HL-60 (cell line): ENCODE data around the gene GPR161.
A peak's percentile ranks its signal among the peaks of the same experiment; 100 is the strongest.

Experiments
- DNase-seq, 2 experiments: peaks; one replicate each; pipeline ENCODE4 v3.0.0-alpha.2; 2010 to 2020; ENCODE audit warnings: low read depth in 1 of 2, low spot score in 1 of 2
- H3K27ac ChIP-seq: fragments of 250-450 bp; sonication (Bioruptor Pico); replicated peaks from 2 replicates; pipeline ENCODE4 v1.5.1; 2020; ENCODE audit warnings: mild to moderate bottlenecking, moderate library complexity
- H3K27me3 ChIP-seq: fragments of 250-450 bp; sonication (Bioruptor Pico); 2 replicates; pipeline ENCODE4 v1.5.1; 2021; ENCODE audit warnings: mild to moderate bottlenecking, moderate library complexity; ENCODE audit not compliant: insufficient read depth, poor library complexity, severe bottlenecking
- H3K4me3 ChIP-seq: replicated peaks from 2 replicates; pipeline ENCODE4 v1.5.1; 2011; ENCODE audit warnings: mild to moderate bottlenecking, control low read depth, low read length; ENCODE audit not compliant: insufficient read depth
- CTCF ChIP-seq: IDR thresholded peaks from one replicate; pipeline ENCODE4 v1.5.1; 2011; ENCODE audit warnings: low read length, control low read depth, inconsistent platforms; ENCODE audit not compliant: insufficient read depth
- GABPA ChIP-seq: IDR thresholded peaks from 2 replicates; pipeline ENCODE4 v1.6.1; 2012; ENCODE audit warnings: low read depth
- POLR2AphosphoS5 ChIP-seq: IDR thresholded peaks from 2 replicates; pipeline ENCODE4 v1.6.1; 2012; ENCODE audit warnings: low read depth
- REST ChIP-seq: IDR thresholded peaks from 2 replicates; pipeline ENCODE4 v1.6.1; 2012; ENCODE audit warnings: low read depth; ENCODE audit not compliant: insufficient replicate concordance
- SPI1 ChIP-seq: IDR thresholded peaks from 2 replicates; pipeline ENCODE4 v1.6.1; 2012; ENCODE audit warnings: low read depth, mild to moderate bottlenecking, borderline replicate concordance

GPR161 gene

GRCh38 chr1:168054117-168054516, 82.6 kb downstream of the GPR161 start:
- no peaks in the 10 kb centered on the region for H3K27me3 ChIP-seq
- H3K4me3 ChIP-seq = no peak overlapping the region
- peak in 1 of 2 experiments; percentile 61 for DNase-seq
- peak overlapping the region; percentile 38 for H3K27ac ChIP-seq
- TF ChIP-seq SPI1 (peak; percentile 57; the same call in 1 of the 2 replicates), GABPA (no peak), POLR2AphosphoS5 (no peak)

DNA sequence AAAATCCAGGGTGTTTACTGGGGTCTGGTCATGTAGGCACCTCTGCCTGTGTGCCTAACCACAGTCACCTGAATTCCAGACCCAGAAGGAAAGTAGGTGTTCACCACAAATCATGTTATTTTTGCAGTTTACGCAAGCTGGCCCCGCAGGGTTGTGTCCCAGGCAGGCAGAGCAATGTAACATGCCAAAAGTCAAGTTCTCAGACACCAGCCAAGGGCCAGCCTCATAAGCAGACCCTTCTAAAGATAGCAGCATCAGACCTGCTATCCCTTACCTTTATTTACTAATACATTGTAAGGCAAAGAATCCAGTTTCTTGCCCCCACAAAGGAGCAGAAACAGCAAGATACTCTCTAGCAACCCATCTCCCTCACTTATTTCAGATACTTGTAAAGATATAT, 83.0 kb downstream of the GPR161 start:
- H3K4me3 ChIP-seq = no peak overlapping the region
- DNase-seq = peak in 1 of 2 experiments; percentile 10
- peak overlapping the region; percentile 38 for H3K27ac ChIP-seq
- TF ChIP-seq REST = no peak
- TF ChIP-seq CTCF = no peak
- TF ChIP-seq POLR2AphosphoS5 = no peak
- TF ChIP-seq GABPA = no peak
- no peak for TF ChIP-seq SPI1
- no peaks in the 10 kb centered on the region for H3K27me3 ChIP-seq

DNA sequence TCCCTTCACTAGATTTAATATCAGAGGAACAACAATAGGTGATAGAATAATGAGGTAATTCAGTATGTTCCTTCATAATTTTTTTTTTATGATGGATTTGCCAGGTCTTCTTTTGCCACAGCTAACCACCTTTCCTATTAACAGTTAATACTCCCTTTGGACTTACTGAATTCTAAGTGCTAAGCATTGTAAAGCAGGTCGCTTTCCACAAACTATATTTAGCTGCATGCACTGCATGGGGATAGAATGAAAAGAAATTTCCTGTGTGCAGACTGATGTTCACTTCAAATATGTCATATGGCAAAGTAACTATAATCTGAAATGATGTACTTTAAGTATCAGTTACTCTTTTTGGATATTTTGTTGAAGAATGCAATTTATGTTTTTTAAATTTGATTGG, 85.8 kb downstream of the GPR161 start:
- no peak for TF ChIP-seq REST
- TF ChIP-seq CTCF = no peak
- no peak for TF ChIP-seq GABPA
- no peak for TF ChIP-seq SPI1
- no peak for TF ChIP-seq POLR2AphosphoS5
- H3K27me3 ChIP-seq = no peaks in the 10 kb centered on the region
- H3K27ac ChIP-seq = no peak overlapping the region
- DNase-seq = no peak
- H3K4me3 ChIP-seq = no peak overlapping the region

GRCh38 chr1:168050307-168050706, 86.4 kb downstream of the GPR161 start:
- TF ChIP-seq CTCF = no peak
- no peak for TF ChIP-seq POLR2AphosphoS5
- no peak for TF ChIP-seq GABPA
- no peak for TF ChIP-seq SPI1
- no peak for TF ChIP-seq REST
- no peak for DNase-seq
- Histone ChIP-seq H3K27ac (no peak overlapping the region), H3K4me3 (no peak overlapping the region), H3K27me3 (no peaks in the 10 kb centered on the region)
